ENCODE data around the gene CCDC157.

The CCDC157 gene

DNA sequence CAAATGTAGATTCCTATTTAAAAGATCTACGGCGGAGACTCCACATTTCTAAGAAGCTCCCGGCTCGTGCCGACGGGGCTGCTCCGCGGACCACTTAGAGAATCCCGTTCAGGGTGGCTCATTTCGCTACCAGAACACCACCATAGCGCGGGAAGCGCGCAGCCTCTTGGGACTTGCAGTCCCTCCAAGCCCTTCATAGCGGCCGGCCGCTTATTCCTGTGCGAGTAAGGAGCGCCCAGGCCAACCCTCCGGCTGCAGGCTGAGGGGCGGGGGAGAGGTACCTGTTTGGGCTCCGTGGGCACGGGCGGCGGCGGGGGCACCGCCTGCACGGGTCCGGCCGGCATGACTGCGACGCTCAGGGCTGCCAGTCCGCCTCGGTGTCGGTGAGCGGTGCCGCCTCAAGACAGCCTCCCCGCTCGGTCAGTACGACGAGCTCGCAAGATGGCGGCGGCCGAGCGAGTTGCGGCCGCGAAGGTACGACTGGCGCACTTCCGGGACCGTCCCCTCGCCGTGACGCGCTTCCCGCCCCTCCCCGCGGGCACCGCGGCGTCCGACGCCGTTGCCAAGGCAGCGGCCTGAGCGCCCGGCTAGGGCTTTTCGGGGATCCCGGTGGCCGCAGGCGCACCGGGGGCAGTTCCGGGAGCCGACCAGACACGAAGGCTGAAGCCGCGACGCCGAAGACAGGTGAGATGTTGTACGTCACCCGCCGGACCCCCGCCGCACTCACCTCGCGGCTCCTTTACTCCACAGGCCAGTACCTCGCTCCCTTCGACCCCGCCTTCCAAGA is at the start of gene CCDC157, which contains the start of gene SF3A1:
TSS of gene CCDC157 (plus strand) at position 559 of the 787 bp plus-strand sequence. CDS start 8,994 bp downstream, outside the sequence.
TSS of gene SF3A1 (minus strand) at position 446 of the 787 bp plus-strand sequence. CDS start at position 344, 102 bp downstream.
- Histone ChIP-seq H3K27ac (ENCODE audit: low read length) (peak within 1 kb of the TSS; percentile 98), H3K4me1 (ENCODE audit: control insufficient read depth, insufficient read depth, low read length) (peaks cover 30% of the 10 kb centered on the region)

GRCh38 chr22:30307041-30307574 is 49.7 kb upstream of the CCDC157 start:
- H3K27ac ChIP-seq (ENCODE audit: low read length), result no peak overlapping the region
- H3K4me3 ChIP-seq (ENCODE audit: low read length in 2 of 2), result no peak overlapping the region
- H3K9me3 ChIP-seq (ENCODE audit: control insufficient read depth in 2 of 2, low read length in 2 of 2), result no peaks in the 10 kb centered on the region
- H3K4me1 ChIP-seq (ENCODE audit: control insufficient read depth, insufficient read depth, low read length), result peaks cover 85% of the 10 kb centered on the region
- no peaks in the 10 kb centered on the region for H3K27me3 ChIP-seq (ENCODE audit: control insufficient read depth in 1 of 2, insufficient read depth in 2 of 2, low read length in 2 of 2)
- H3K9ac ChIP-seq (ENCODE audit: low read length in 2 of 2), result no peak overlapping the region
- peaks cover 4 to 5% of the 10 kb centered on the region in 2 donors for H3K36me3 ChIP-seq (ENCODE audit: control insufficient read depth in 2 of 2, insufficient read depth in 2 of 2, low read length in 2 of 2)

More for the DNA sequence above, at the start of gene CCDC157, which contains the start of gene SF3A1:
- Histone ChIP-seq H3K9ac (ENCODE audit: low read length in 2 of 2) (peak within 1 kb of the TSS; percentile 93 to 96), H3K4me3 (ENCODE audit: low read length in 2 of 2) (peak within 1 kb of the TSS; percentile 94 to 99), H3K9me3 (ENCODE audit: control insufficient read depth in 2 of 2, low read length in 2 of 2) (no peaks in the 10 kb centered on the region), H3K36me3 (ENCODE audit: control insufficient read depth in 2 of 2, insufficient read depth in 2 of 2, low read length in 2 of 2) (peaks cover 13 to 19% of the 10 kb centered on the region in 2 donors), H3K27me3 (ENCODE audit: control insufficient read depth in 1 of 2, insufficient read depth in 2 of 2, low read length in 2 of 2) (no peaks in the 10 kb centered on the region)

DNA sequence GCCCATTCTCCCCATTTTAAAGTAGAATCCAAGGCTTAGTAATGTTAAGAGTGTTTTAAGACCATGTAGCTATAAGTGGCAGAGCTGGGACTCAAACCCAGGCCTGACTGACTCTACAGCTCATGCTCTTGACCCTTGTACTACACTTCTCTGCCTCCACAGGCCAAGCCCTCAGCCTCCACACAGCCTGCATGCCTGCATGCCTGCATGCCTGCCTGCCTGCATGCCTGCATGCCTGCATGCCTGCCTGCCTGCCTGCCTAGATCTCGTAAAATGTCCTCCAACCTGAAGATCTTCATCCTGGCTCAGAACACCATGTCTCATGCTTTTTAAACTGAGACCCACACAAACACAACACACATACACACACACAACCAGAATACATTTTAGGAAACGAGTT is 48.7 kb upstream of the CCDC157 start:
- Histone ChIP-seq H3K4me1 (ENCODE audit: control insufficient read depth, insufficient read depth, low read length) (peaks cover 85% of the 10 kb centered on the region), H3K4me3 (ENCODE audit: low read length in 2 of 2) (no peak overlapping the region), H3K36me3 (ENCODE audit: control insufficient read depth in 2 of 2, insufficient read depth in 2 of 2, low read length in 2 of 2) (peaks cover 2 to 4% of the 10 kb centered on the region in 2 donors), H3K9me3 (ENCODE audit: control insufficient read depth in 2 of 2, low read length in 2 of 2) (no peaks in the 10 kb centered on the region), H3K27ac (ENCODE audit: low read length) (no peak overlapping the region), H3K9ac (ENCODE audit: low read length in 2 of 2) (no peak overlapping the region), H3K27me3 (ENCODE audit: control insufficient read depth in 1 of 2, insufficient read depth in 2 of 2, low read length in 2 of 2) (no peaks in the 10 kb centered on the region)

- H3K4me1 ChIP-seq (ENCODE audit: control insufficient read depth, insufficient read depth, low read length), result peaks cover 80% of the 10 kb centered on the region
- H3K36me3 ChIP-seq (ENCODE audit: control insufficient read depth in 2 of 2, insufficient read depth in 2 of 2, low read length in 2 of 2), result peaks cover 2 to 4% of the 10 kb centered on the region in 2 donors
- H3K27ac ChIP-seq (ENCODE audit: low read length), result peak overlapping the region; percentile 92
- H3K4me3 ChIP-seq (ENCODE audit: low read length in 2 of 2), result no peak overlapping the region
- H3K27me3 ChIP-seq (ENCODE audit: control insufficient read depth in 1 of 2, insufficient read depth in 2 of 2, low read length in 2 of 2), result no peaks in the 10 kb centered on the region
- no peak overlapping the region for H3K9ac ChIP-seq (ENCODE audit: low read length in 2 of 2)
- H3K9me3 ChIP-seq (ENCODE audit: control insufficient read depth in 2 of 2, low read length in 2 of 2), result no peaks in the 10 kb centered on the region
Measured at GRCh38 chr22:30308518-30309230, 48.1 kb upstream of the CCDC157 start.

DNA sequence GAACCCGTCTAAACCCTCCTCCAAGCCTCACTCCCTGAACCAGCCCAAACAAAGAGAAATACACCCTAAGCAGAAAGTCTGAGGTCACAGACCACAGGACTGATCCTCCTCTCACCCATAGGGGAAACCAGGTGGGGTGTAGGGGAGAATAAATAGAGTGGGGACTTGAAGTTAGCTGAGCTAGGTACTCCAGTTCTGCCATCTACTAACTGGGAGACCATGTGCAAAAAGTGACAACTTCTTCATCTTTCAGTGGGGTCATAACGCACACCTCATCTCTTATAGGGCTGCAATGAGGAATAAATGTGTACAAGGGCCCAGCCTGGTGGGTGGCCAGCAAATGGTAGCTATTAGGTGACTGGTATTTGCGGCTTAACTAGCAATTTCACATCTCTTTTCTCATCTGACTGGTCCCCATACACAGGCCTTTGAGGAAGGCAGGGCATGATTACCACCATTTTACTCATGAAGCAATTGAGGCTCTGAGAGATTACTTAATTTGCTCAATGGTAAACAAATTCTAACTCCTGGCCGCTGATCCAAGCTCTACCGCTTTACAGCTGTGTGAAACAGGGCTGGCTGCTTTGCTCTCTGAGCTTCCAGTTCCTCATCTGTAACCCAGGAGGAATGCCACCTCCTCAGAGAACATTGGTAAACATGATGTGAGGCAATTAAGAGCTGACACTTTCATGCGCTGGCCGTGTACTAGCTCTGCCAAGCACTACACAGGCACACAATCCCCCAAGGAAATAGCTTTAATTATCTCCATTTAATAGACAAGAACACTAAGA is 46.7 kb upstream of the CCDC157 start:
- Histone ChIP-seq H3K4me1 (ENCODE audit: control insufficient read depth, insufficient read depth, low read length) (peaks cover 65% of the 10 kb centered on the region), H3K27ac (ENCODE audit: low read length) (peak overlapping the region; percentile 92), H3K4me3 (ENCODE audit: low read length in 2 of 2) (peak overlapping the region; percentile 31 to 63), H3K9ac (ENCODE audit: low read length in 2 of 2) (peak overlapping the region; percentile 36 to 40), H3K36me3 (ENCODE audit: control insufficient read depth in 2 of 2, insufficient read depth in 2 of 2, low read length in 2 of 2) (no peaks in the 10 kb centered on the region), H3K27me3 (ENCODE audit: control insufficient read depth in 1 of 2, insufficient read depth in 2 of 2, low read length in 2 of 2) (no peaks in the 10 kb centered on the region), H3K9me3 (ENCODE audit: control insufficient read depth in 2 of 2, low read length in 2 of 2) (no peaks in the 10 kb centered on the region)

DNA sequence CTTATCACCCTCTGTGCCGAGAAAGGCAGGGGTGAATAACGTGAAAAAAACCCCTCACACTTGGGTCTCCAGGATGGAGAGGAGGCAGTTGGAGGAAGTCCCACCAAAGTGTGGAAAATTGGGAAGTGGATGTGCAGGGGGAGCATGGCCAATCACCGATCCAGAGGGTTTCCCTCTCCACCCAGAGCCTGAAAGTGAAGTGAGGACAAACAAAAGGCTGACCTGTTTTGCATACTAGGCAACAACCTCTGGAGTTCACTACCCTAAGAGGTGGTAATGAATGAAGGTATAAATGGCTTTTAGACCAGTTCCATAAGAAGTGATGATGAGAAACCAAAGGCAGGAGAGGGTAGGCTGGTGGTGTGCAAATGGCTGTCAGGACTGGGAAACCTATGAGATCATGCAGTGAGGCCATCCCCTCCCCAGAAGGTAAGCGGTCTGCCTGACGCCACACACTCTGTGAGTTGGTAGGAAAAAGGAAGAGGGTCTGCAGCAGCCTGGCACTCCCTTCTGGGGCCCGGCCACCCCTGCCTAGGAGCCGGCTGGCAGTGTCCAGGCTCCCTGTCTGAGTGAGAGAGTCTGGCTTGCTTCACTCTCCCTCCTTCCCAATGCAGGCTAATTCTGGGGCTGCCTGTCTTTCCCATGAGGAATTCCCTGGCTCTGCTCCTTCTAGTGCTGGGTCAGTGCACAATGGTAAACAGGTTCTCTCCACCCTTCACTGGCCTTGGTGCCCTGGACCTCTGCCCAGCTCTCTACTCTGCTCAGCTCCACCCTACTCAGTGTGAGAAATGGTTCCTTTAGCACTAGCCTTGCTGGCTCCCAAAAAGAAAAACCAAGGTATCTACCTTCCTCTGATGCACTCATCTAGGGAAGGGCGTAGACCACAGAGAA is 45.7 kb upstream of the CCDC157 start:
- Histone ChIP-seq H3K4me1 (ENCODE audit: control insufficient read depth, insufficient read depth, low read length) (peaks cover 62% of the 10 kb centered on the region), H3K36me3 (ENCODE audit: control insufficient read depth in 2 of 2, insufficient read depth in 2 of 2, low read length in 2 of 2) (no peaks in the 10 kb centered on the region), H3K27me3 (ENCODE audit: control insufficient read depth in 1 of 2, insufficient read depth in 2 of 2, low read length in 2 of 2) (no peaks in the 10 kb centered on the region), H3K27ac (ENCODE audit: low read length) (peak overlapping the region; percentile 92), H3K9me3 (ENCODE audit: control insufficient read depth in 2 of 2, low read length in 2 of 2) (no peaks in the 10 kb centered on the region), H3K9ac (ENCODE audit: low read length in 2 of 2) (peak overlapping the region; percentile 40 to 62), H3K4me3 (ENCODE audit: low read length in 2 of 2) (peak overlapping the region; percentile 27 to 63)

GRCh38 chr22:30312053-30312452 is 44.8 kb upstream of the CCDC157 start:
- Histone ChIP-seq H3K27ac (ENCODE audit: low read length) (peak overlapping the region; percentile 92), H3K27me3 (ENCODE audit: control insufficient read depth in 1 of 2, insufficient read depth in 2 of 2, low read length in 2 of 2) (no peaks in the 10 kb centered on the region), H3K9ac (ENCODE audit: low read length in 2 of 2) (no peak overlapping the region), H3K36me3 (ENCODE audit: control insufficient read depth in 2 of 2, insufficient read depth in 2 of 2, low read length in 2 of 2) (no peaks in the 10 kb centered on the region), H3K4me3 (ENCODE audit: low read length in 2 of 2) (peak overlapping the region in 1 of 2 donors; percentile 63), H3K9me3 (ENCODE audit: control insufficient read depth in 2 of 2, low read length in 2 of 2) (no peaks in the 10 kb centered on the region), H3K4me1 (ENCODE audit: control insufficient read depth, insufficient read depth, low read length) (peaks cover 62% of the 10 kb centered on the region)

DNA sequence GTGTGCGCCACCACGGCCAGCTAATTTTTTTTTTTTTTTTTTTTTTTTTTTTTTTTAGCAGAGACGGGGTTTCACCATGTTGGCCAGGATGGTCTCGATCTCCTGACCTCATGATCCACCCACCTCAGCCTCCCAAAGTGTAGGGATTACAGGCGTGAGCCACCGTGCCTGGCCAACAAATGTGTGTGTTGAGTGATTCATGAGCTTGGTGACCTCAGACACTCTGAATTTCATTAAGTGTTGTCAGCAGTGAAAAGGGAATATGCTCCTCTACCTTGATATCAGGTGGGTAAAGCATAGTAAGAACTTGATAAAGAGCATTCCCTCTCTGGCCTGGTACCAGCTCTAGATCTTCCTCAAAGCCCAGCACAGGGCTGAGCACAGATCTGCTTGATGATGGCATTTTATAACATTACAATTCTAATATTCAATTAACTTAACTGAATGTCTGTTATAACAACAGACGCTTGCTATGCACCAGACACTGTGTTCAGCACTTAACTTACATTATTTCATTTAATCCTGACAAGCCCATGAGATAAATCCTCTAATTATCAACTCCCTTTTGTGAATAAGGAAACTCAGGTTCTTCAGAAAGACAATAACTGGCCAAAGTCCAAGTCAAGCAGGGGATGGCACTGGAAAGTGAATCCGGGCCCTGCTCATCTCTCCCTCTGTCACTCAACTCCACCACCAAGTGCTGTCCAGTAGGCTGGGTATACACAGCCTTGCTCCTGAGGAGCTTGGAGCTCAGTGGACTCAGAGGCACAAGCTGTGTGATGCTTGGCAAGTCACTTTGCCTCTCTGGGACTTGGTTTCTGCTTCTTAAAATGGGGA is 43.1 kb upstream of the CCDC157 start:
- Histone ChIP-seq H3K27ac (ENCODE audit: low read length) (no peak overlapping the region), H3K27me3 (ENCODE audit: control insufficient read depth in 1 of 2, insufficient read depth in 2 of 2, low read length in 2 of 2) (no peaks in the 10 kb centered on the region), H3K4me1 (ENCODE audit: control insufficient read depth, insufficient read depth, low read length) (peaks cover 60% of the 10 kb centered on the region), H3K9ac (ENCODE audit: low read length in 2 of 2) (peak overlapping the region in 1 of 2 donors; percentile 40), H3K9me3 (ENCODE audit: control insufficient read depth in 2 of 2, low read length in 2 of 2) (no peaks in the 10 kb centered on the region), H3K4me3 (ENCODE audit: low read length in 2 of 2) (no peak overlapping the region), H3K36me3 (ENCODE audit: control insufficient read depth in 2 of 2, insufficient read depth in 2 of 2, low read length in 2 of 2) (peaks cover 0 to 6% of the 10 kb centered on the region in 2 donors)

DNA sequence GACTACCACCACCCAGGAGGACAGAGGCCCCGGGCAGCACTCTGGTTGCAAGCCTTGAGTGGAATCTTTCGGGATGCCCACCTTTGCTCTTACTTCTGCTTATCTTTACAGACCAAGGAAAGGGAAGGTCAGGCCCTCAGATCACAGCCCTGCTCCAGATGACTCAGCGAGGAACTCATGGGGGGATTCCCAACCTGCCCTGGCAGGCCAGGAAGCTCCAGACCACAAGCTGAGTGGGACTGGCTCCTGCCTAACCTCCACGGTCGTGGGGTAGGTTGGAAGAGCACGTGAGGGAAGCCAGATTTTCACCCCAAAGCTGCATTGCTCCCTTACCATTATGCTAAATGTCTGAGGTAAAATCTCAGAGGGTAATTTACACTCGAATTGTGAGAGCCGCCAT is 41.9 kb upstream of the CCDC157 start:
- H3K27me3 ChIP-seq (ENCODE audit: control insufficient read depth in 1 of 2, insufficient read depth in 2 of 2, low read length in 2 of 2), result no peaks in the 10 kb centered on the region
- no peak overlapping the region for H3K4me3 ChIP-seq (ENCODE audit: low read length in 2 of 2)
- no peaks in the 10 kb centered on the region for H3K9me3 ChIP-seq (ENCODE audit: control insufficient read depth in 2 of 2, low read length in 2 of 2)
- H3K36me3 ChIP-seq (ENCODE audit: control insufficient read depth in 2 of 2, insufficient read depth in 2 of 2, low read length in 2 of 2), result peaks cover 0 to 6% of the 10 kb centered on the region in 2 donors
- H3K27ac ChIP-seq (ENCODE audit: low read length), result no peak overlapping the region
- peaks cover 54% of the 10 kb centered on the region for H3K4me1 ChIP-seq (ENCODE audit: control insufficient read depth, insufficient read depth, low read length)
- H3K9ac ChIP-seq (ENCODE audit: low read length in 2 of 2), result no peak overlapping the region

All from stomach smooth muscle (tissue), 2 donors.